HG03558 (cell line): ENCODE data around the gene RYR1.
"Not testable (repeated sequence)": the region's sequence is repeated elsewhere in the genome, so short reads cannot be mapped to it uniquely, and the experiment has no call there.

Experiments used
- ATAC-seq: cut with Tn5 transposase; IDR thresholded peaks from one replicate; pipeline ENCODE4 v1.9.1; 2021; ENCODE audit warnings: moderate number of reproducible peaks; ENCODE audit not compliant: unreplicated experiment; ENCODE audit errors: extremely low read depth

RYR1 gene

DNA sequence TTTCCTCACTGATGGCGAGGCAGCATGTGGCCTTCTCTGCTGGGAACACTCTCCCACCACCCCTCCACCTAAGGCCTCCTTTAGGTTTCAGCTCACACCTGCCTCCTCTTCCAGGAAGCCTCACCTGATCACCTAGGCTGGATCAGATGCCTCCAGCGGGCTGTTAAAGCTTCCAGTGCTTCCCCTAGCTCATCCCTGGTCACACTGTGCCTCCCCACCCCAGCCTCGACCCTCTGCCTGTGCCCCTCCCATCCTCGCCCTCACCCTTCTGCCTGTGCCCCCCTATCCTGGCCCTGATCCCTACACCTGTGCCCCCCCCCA, 150.5 kb downstream of the RYR1 start:
- no peak for ATAC-seq

DNA sequence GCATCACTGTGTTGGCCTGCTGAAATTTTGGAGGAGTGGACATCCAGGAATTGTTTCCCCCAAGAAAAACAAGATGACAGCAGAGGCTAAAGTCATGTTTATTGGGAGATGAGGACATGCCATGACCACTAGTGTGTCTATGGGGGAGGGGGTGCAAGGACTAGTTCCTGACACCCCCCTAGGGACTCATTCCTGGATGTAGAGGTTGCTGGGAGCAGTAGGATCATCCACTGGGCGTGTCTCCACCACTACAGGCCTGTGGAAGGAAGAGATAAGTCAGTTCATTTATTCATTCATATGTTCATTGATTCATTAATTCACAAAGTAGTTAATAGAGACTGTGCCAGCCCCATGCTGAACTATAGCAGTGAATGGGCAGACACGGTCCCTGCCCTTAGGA, 154.1 kb downstream of the RYR1 start:
- no peak for ATAC-seq

DNA sequence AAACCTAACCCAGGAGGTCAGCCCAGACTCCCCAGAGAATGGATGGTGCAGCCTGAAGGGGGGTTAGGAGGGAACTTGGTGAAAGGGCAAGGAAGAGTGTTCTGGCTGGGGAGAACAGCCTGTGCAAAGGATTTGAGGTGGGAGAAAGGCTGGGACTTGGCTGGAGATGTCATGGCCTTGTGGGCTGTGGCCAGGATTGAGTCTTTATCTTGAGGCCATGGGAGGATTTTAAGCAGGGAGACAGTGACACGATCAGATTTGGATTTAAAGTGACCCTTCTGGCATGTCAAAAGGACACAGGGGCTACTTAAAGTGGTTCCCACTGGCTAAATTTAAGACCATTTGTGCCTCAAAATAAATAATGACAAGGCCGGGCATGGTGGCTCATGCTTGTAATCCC, 154.6 kb downstream of the RYR1 start:
- ATAC-seq, result no peak

DNA sequence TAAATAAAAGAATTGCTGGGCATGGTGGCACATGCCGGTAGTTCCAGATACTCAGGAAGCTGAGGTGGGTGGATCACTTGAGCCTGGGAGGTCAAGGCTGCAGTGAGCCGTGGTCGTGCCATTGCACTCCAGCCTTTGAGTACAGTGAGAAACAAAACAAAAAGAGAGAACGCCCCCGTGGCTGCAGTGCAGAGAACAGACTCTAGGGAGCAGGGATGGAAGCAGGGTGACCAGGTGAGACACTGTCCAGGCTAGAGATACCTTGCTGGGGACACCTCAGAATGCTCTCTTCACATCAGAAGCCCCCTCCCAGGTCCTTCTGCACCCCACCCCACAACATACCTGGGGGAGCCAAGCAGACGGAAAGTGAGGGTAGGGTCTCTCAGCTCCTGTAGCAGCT, 159.4 kb downstream of the RYR1 start:
- ATAC-seq, result no peak

DNA sequence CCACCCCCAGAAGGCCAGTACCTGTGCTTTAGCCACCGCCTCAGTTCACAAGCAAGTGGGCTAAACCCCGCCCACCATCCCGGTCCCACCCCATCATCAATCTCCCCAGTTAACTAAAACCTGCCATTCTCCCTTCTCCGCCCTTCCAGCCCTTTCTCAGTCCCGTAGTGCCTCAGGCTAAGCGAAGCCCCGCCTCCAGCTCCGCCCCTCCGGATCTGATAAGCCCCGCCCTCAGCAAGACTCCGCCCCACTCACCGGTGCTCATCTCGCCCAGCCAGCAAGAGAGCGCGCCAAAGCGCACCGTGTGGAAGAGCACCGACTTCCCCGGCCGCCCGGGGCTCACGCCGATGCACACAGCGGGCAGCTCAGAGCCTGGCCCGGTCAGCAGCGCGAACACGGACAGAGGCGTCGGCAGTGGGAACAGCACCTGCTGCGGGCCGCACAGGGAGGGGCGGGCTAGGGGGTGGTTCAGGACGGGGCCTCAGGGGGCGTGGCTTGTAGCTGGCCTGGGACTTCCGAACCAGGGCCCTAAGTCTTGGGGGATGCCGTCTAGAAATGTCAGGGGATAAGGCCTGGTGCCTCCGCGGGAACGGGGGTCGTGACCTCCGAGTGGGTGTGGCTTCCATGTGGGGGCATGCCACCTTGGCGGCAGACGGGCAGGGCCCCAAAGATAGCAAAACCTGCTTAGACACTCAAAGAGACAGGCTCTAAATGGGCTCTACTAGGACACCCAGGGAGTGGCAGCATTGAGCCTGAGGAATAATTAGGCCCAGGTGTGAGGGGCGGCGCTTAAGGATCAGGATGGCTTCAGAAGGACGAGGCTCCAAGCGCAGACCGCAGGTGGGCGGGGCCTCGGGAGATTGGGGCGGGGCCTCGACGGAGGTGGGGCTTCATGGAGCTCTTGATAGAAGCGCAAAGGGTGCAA, 162.8 kb downstream of the RYR1 start:
- ATAC-seq, result no peak

DNA sequence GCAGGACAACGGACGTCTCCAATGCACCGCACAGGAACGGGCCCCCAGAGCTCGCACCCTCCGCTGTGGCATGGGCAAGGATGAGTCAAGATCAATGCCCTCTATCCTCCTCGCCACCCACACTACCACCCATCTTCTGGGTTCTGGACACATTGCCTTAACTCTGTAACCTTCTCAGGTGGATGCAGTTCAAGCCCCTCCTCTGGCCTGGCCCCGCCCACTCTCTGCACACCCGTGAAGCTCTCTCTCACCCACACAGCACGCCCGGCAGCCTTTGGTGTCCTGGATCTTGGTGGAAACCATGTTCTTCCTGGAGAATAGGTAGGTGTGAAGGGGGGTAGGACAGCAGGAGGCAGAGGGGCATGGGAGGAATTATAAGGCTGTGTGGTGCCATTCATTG, 163.6 kb downstream of the RYR1 start:
- no peak for ATAC-seq

DNA sequence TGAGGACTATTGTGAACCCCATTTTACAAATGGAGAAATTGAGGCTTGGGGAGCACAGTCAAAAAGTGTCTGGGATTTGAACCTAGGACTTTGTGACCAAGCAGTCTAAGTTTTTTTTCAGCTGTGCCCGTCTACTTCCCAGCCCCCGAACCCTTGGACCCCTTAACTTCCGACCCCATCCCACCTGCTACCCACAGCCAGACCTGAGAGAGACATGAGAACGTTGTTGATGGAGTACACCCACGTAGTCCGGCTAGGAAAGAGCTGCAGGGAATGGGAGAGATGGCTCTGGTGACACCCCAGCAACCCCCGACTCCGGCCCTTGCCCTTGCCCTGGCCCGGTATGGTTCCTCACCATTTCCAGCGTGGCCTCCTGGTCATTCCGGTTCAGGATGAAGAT, 166.2 kb downstream of the RYR1 start:
- ATAC-seq, result no peak

DNA sequence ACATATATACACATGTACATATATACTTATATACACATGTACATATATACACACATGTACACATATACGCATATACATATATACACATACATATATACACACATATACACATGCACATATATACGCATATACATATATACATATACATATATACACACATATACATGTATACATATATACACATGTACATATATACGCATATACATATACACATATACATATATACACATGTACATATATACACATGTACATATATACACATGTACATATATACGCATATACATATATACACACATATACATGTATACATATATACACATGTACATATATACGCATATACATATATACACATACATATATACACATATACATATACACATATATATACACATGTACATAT, 169.4 kb downstream of the RYR1 start:
- not testable (repeated sequence) for ATAC-seq

DNA sequence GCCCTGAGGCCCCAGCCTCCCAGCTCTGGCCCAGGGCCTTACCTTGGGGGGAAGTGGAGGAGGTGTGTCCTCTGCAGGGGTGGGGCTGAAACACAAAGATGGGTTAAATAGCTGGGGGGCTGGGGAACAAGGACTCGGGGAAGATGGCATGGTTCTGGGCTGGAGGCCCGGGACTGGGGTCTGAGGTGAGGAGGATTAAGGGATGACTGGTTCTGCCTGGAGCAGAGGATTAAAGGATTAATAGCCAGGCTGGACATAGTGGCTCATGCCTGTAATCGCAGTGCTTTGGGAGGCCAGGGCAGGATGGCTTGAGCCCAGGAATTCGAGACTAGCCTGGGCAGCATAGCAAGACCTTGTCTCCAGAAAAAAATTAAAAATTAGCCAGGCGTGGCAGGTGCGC, 172.6 kb downstream of the RYR1 start:
- ATAC-seq, result no peak

DNA sequence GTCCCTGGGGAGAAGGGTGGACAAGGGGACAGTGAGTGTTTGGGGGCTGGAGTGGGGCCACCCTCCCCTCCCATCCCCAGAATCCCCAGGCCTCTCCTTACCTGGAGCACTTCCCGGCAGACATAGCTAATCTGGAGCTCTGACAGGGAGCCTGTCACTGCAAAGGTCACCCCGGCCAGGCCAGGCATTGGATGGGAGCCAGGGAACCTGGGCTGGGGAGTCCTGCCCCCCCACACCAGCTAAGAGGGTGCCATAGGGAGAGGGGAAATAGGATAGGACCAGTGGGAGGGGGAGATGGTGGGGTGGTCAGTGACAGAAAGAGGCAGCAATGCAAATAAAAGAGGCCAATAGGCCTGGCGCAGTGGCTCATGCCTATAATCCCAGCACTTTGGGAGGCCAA, 180.8 kb downstream of the RYR1 start:
- no peak for ATAC-seq

DNA sequence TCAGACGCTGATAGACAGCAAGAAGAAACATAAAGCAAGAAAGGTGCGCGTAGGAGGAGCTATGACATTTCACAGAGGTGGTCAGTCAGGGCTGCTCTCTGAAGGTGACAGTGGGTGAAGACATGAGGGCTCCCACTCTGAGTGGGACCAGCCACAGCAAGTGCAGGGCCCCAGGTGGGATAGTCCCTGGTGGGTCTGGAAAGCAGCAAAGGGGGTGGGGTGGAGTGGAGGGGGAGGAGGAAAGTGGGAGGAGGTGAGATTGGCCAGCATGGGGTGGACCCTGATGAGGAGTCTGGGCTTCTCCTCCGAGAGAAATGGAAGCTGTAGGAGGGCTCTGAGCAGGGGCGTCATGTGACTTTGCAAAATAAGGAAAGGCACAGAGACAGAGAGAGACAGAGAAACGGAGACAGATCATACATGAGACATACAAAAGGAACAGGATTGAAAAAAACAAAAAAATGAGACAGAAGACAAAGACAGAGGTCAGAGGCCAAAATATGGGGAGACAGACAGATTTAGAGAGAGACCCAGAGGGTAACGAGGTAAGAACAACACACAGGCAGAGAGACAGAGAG, 181.6 kb downstream of the RYR1 start:
- no peak for ATAC-seq

DNA sequence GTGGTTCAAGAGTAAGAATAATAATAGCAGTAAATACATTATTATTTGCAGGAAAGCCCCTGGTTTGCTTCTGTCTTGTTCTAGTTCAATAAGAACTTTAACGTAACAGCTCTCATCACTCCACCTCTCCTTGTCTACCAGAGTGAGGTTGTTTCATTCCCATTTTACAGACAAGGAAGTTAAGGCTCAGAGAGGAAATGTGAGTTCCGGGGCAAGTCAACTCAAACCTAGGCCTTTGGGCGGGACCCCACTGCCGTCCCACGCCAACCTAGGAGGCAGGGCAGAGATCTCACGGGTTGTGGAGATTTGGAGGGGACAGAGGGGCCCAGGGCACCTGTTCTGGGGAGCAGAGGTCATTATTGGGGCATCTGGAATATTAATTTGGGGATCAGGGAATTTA, 182.8 kb downstream of the RYR1 start:
- no peak for ATAC-seq

DNA sequence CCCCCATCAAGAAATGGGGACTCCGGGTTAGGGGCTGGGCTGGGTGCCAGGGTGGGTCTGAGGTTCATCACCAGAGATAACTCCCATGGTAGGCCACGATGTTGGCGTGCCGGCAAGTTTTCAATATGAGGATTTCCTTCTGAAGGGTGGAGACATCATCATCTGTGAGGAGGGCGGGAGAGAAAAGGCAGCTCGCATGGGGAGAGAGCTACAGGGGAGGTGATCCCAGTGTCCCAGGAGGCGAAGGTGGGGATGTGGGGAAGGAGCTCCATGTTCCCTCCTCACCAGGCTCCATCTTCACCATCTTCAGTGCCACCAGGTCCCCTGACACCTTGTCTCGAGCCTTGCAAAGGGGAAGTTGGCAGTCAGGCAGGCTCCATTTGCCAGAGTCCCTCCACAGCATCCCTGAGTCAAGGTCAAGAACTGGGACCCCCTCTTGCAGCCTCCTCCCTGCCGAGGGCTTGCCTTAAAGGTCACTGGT, 183.8 kb downstream of the RYR1 start:
- no peak for ATAC-seq

DNA sequence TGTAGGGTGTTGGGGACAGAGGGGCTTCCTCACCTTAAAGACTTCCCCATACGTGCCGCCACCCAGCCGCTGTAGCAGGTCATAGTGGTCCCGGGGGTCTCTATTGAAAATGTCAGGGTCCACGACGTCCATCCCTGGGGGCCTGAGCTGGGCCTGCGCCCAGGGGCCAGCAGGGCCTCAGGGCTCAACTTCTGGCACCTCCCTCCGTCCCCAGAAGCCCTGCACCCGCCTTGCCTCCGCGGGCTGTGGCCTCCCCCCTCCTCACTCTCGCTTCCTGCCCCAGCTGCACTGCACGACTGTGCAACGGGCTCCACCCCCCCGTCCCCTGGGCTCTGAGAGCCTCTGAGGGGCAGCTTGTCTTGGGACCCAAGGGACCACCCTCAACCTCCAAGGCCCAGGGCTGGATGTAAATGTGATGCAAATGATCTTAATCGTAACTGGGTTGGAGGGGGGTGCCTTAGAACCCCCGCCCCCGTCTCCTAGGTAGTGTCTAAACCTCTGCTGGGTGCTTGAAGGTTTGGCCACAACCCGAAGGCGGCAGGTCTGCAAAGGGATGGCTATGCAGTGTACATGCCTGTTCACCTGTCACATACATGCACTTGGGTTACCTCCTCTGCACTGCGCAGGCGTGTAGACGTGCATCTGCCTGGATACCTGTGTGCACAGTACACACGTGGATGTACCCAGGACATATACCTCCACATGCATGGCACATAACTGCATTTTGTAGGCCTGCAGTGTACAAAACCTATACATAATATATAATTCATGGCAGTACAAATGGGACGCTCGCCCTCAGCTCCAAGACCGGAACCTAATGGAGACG, 184.5 kb downstream of the RYR1 start, which contains the start of gene MAP4K1:
Gene MAP4K1 (minus strand): TSS at position 190 of the 826 bp plus-strand sequence. CDS start 58 bp downstream, at position 132.
- ATAC-seq, result no peak

DNA sequence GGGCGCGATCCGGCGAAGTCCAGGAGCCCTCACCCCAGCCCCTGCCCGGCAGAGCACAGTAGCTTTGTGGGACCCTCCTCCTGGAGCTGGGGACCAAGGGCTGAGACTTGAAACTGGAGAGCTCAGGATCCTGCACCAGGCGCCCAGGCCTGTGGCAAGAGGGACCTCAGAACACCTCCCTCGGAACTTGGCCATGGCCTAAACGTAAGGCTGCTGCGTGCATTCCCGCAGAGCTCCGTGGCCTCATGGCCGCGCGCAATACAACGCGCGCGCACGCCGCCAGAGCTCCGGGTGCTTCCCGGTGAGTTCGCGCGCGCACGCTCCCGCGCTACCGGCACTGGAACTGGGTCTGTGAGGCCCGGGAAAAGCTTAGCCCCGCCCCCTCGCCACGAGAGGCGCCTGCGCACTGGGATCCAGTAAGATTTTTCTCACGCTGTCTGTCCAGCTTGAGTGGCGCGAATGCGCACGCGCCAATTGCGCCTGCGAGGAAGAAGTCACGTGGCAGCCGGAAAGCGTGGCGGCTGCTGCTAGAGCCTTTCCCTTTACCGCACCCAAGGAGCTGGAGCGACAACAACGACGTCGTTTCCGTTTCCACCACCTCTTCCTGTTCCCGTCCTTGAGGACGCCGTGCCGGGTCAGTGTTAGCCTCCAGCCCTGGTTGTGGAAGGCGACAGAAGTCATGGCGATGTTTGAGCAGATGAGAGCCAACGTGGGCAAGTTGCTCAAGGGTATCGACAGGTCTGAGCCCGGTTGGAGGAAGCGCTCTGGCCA, 185.3 kb downstream of the RYR1 start, which contains the start of gene EIF3K:
Gene EIF3K (plus strand): TSS at position 599 of the 771 bp plus-strand sequence. CDS start 81 bp downstream, at position 680.
- peak; percentile 38 for ATAC-seq

DNA sequence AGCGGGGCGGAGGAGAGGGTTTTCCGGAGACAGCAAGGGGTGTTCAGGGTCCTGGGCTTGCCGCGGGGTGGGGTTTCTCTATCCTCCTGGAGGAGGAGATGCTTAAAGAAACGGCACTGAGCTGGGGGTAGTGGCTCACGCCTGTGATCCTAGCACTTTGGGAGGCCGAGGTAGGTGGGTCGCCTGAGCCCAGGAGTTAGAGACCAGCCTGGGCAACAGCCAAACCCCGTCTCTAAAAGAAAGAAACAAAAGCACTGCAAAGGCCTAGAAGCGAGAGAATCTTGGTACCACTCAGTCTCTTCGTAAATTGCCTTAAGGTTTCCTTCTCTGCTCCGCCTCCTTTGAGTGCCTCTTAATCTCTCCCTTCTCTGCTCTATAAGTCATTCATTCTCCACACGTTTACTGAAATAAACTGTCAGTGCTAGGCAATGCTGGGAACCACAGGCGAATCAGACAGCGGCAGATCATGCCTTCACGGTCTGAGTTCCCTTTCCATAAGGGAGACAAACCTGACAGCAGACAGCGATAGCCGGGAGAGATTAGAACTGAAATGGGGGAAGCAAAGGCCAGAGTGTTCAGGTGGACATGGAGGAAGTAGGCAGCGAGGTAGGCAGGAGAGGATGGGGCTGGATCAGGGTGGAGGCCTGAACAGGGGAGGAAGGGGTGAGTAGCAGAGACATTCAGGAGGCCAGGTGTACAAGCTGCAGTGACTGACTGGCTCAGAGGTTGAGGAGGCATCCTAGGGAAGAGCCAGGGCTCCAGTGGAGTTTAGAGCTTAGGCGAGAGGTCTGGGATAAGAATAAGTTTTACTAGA, 186.1 kb downstream of the RYR1 start:
- no peak for ATAC-seq

DNA sequence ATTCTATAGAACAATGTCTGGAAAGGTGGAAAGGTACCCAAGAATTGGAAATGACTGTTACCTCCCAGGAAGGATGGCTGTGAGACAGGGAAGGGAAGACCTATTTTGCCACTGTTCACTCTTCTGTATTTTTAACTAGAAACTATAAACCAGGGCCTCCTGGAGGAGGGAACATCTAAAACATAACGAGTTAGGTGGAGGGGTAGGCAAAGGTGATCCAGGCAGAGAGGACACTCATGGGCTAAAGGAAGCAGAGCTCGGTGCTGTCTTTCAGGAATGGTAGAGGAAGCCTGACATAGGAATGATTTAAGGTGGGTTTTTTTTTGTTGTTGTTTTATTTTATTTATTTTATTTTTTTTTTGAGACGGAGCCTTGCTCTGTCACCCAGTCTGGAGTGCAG, 191.3 kb downstream of the RYR1 start:
- no peak for ATAC-seq

DNA sequence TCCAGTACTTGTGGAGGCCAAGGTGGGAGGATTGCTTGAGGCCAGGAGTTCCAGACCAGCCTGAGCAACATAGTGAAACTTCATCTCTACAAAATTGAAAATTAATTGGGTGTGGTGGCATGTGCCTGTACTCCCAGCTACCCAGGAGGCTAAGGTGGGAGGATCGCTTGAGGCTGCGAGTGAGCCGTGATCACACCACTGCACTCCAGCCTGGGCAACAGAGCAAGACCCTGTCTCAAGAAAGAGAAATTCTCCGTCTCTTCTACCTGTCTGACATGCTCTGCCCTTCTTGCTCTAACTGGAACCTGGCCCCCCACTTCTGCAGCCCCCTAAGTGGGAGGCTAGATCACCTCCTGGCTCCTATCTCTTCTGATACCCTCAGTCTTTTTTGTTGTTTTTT, 192.9 kb downstream of the RYR1 start:
- ATAC-seq, result no peak

DNA sequence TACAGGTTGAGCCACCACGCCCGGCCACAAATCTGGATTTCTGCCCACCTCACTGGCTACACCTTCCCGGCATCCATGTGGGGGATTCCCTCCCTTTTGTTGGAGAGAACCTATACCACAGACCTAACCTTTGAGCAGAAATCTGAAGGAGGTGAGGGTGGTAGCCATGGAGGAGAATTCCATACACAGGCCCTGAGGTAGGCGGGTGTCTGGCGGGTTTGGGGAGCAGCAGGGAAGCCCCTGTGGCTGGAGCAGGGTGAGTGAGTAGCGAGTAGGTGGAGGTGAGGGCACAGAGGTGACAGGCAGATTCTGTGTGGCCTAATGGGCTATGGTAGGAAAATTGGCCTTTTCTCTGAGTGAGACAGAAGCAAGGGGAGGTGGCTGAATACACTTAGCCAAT, 196.1 kb downstream of the RYR1 start:
- ATAC-seq, result no peak
